ENCODE results near the gene SLC16A10. TPM values are rescaled to one million over a fixed set of nuclear protein-coding genes. Genes with fewer than 3 reads are reported as not detected.

SLC16A10 gene
- total RNA-seq, 2 donors from 2014 or later: 6.0 to 7.3 TPM

DNA sequence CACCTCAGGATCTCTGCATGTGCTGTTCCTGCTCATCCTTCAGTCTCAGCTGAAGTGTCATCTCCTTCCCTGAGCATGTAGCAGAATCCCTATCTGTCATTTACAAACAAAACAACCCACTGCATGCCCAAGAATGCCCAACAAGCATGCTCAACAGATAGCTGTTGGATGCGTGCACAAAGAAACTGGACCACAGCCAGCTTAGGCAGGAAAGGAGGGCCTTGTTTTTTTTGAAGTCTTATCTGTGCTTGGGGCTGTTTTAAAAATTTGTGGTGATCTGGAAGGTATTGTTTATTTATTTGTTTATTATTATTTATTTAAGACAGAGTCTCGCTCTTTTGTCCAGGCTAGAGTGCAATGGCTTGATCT lies 18.5 kb upstream of the SLC16A10 start:
- no peak for DNase-seq

DNA sequence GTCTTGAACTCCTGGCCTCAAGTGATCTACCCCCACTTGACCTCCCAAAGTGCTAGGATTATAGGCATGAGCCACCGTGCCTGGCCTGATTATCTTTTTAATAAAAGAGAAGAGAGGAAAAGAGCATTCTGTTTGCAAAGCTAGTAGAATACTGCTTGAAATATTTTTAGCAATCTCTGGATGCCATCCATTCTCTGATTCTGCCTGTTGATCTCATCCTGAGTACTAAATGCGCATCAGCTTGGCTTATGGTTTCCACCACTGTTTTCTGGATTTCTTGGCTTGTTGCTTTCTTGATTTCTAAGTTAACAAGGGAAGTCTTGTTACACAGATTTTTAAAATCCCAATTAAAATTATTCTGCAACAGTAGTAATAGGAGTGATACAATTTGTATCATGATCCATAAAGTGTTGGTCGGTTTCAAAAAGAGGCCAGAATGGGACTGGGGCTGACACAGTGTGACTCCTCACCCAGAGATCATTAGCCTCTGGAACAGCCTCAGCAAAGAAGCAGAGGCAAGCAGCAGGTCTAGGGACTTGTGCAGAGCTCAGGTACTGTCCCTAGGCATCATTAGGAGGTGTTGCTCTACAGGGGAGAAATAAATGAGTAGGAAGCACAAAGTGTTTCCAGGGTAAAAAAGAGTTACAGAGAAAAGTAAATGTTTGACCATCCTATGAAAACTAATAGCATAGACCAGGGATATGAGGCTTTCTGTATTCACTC lies 17.8 kb upstream of the SLC16A10 start:
- H3K4me3 ChIP-seq: no peak overlapping the region
- DNase-seq: no peak
- no peak overlapping the region for H3K27ac ChIP-seq
- H3K36me3 ChIP-seq: no peaks in the 10 kb centered on the region
- TF ChIP-seq, protein P1, sequence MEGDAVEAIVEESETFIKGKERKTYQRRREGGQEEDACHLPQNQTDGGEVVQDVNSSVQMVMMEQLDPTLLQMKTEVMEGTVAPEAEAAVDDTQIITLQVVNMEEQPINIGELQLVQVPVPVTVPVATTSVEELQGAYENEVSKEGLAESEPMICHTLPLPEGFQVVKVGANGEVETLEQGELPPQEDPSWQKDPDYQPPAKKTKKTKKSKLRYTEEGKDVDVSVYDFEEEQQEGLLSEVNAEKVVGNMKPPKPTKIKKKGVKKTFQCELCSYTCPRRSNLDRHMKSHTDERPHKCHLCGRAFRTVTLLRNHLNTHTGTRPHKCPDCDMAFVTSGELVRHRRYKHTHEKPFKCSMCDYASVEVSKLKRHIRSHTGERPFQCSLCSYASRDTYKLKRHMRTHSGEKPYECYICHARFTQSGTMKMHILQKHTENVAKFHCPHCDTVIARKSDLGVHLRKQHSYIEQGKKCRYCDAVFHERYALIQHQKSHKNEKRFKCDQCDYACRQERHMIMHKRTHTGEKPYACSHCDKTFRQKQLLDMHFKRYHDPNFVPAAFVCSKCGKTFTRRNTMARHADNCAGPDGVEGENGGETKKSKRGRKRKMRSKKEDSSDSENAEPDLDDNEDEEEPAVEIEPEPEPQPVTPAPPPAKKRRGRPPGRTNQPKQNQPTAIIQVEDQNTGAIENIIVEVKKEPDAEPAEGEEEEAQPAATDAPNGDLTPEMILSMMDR (IDR thresholded peaks at IDR 0.05): no peak
- H3K9ac ChIP-seq (ENCODE audit: low read depth in 2 of 2, low read length in 2 of 2): no peak overlapping the region
- H3K4me1 ChIP-seq: no peaks in the 10 kb centered on the region
- intact Hi-C loops (cut with DNase I): no loop called here
- H3K9me3 ChIP-seq: no peaks in the 10 kb centered on the region
- no peaks in the 10 kb centered on the region for H3K27me3 ChIP-seq

More for the DNA sequence above, 18.5 kb upstream of the SLC16A10 start:
- H3K9ac ChIP-seq (ENCODE audit: low read depth in 2 of 2, low read length in 2 of 2): no peak overlapping the region
- H3K4me3 ChIP-seq: no peak overlapping the region
- no peaks in the 10 kb centered on the region for H3K9me3 ChIP-seq
- no peak overlapping the region for H3K27ac ChIP-seq
- intact Hi-C loops (cut with DNase I): no loop called here
- H3K27me3 ChIP-seq: no peaks in the 10 kb centered on the region
- H3K36me3 ChIP-seq: no peaks in the 10 kb centered on the region
- TF ChIP-seq, protein P1 (IDR thresholded peaks at IDR 0.05): no peak
- H3K4me1 ChIP-seq: no peaks in the 10 kb centered on the region

DNA sequence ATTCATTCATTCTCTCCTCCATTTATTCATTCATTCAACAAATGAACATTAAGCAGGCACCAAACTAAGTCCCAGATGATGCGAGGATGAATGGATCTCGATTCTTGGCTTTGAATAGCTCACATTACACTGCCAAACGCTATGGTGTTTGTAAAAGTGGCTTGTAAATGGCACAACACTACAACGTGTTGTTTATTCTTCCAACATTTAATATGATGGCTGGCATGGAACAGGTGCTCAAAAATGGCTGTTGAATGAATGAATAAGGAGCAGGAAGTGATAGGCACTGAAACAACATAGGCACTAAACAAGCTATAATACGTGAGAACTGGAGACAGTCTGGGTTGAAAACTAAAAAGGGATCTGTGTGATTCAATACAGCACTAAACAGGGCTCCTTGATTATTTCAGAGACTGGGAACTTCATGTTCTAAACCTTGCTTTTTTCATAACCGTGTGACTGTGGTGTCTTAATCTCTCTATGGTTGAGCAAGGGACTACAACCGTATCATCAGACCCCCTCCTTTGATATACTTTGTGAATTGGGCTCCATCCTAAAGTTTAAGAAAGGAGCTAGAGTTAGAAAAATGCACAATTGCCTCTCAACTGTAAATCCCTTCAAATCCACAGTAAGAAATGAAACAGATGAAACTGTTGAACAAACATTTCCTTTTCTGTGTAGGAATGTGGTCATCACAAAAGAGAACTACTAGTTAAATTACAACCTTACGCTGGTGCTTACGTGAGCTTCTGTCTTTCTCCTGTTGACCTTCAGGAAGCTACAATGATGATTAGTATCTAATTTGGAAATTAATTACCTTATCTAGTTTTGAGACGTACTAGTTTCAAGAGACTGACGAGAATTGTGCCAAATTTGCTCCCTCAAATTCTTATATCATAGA lies 16.9 kb upstream of the SLC16A10 start:
- Histone ChIP-seq H3K27ac (no peak overlapping the region), H3K9ac (ENCODE audit: low read depth in 2 of 2, low read length in 2 of 2) (no peak overlapping the region), H3K27me3 (no peaks in the 10 kb centered on the region), H3K4me1 (no peaks in the 10 kb centered on the region), H3K4me3 (no peak overlapping the region), H3K9me3 (no peaks in the 10 kb centered on the region), H3K36me3 (no peaks in the 10 kb centered on the region)
- TF ChIP-seq, protein P1 (IDR thresholded peaks at IDR 0.05): no peak
- intact Hi-C loops (cut with DNase I): no loop called here
- no peak for DNase-seq

DNA sequence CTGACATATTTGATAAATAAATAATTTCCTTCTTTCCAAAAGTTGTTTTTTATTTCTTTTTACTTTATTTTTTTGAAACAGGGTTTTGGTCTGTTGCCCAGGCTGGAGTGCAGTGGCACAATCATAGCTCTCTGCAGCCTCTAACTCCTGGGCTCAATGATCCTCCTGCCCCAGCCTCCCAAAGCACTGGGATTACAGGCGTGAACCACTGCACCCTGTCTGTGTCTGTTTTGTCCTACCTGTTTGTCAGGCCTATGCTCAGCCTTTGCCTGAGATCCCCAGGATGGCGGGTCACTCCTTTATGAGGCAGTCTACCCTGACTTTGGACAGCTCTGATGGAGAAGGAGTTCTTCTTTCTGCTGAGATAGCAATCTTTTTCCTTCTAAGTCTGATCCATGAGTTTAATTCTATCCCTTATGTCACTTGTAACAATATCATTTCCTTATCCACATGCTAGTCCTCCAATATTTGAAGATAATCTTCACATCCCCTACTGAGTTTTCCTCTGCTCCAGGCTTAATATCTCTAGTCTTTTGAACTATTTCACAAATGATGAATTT lies 14.4 kb upstream of the SLC16A10 start:
- TF ChIP-seq, protein P1 (IDR thresholded peaks at IDR 0.05): no peak
- H3K9ac ChIP-seq (ENCODE audit: low read depth in 2 of 2, low read length in 2 of 2): no peak overlapping the region
- DNase-seq: no peak
- H3K27me3 ChIP-seq: no peaks in the 10 kb centered on the region
- no peaks in the 10 kb centered on the region for H3K9me3 ChIP-seq
- no peaks in the 10 kb centered on the region for H3K4me1 ChIP-seq
- H3K36me3 ChIP-seq: no peaks in the 10 kb centered on the region
- intact Hi-C loops (cut with DNase I): no loop called here
- H3K4me3 ChIP-seq: no peak overlapping the region
- H3K27ac ChIP-seq: no peak overlapping the region

DNA sequence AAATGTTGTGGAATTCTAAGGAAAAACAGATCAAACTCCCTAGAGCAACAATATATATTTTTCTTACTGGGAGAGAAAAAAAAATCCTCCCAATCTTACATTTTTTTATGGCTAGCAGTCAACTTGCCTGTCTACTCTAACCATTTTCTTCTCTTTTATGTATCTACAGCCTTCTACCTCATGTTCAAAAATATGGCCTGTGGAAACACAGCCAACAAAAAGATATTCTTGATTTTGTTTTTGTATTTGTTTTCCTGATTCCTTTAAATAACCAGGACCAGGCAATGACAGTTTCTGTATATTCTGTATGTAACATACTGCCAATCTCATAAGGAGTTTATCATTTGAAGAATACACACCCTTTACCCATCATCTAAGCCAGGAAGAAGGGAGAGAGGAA lies 13.0 kb upstream of the SLC16A10 start:
- Histone ChIP-seq H3K27me3 (no peaks in the 10 kb centered on the region), H3K36me3 (no peaks in the 10 kb centered on the region), H3K9me3 (no peaks in the 10 kb centered on the region), H3K4me3 (no peak overlapping the region), H3K9ac (ENCODE audit: low read depth in 2 of 2, low read length in 2 of 2) (no peak overlapping the region), H3K4me1 (no peaks in the 10 kb centered on the region), H3K27ac (no peak overlapping the region)
- DNase-seq: no peak
- TF ChIP-seq, protein P1 (IDR thresholded peaks at IDR 0.05): no peak
- intact Hi-C loops (cut with DNase I): no loop called here

All from colonic mucosa (tissue), 4 donors.